DOHH2 (cell line): ENCODE measurements around the gene HOXB1.

Source experiments
- H3F3A ChIP-seq: fragments of 200-600 bp; sonication (generic), shearing (Covaris generic); 2 replicates; pipeline ENCODE4 v1.6.0; 2016; ENCODE audit warnings: antibody characterized with exemption, mild to moderate bottlenecking; ENCODE audit not compliant: control insufficient read depth, insufficient read depth
- H3K27ac ChIP-seq: fragments of 200-600 bp; sonication (generic); 2 replicates; pipeline ENCODE4 v1.5.1; 2014; ENCODE audit warnings: low read depth, mild to moderate bottlenecking, low read length, moderate library complexity
- H3K27me3 ChIP-seq: fragments of 200-600 bp; sonication (generic); 2 replicates; pipeline ENCODE4 v1.6.1; 2014; ENCODE audit warnings: mild to moderate bottlenecking, low read length, mixed read lengths; ENCODE audit not compliant: control insufficient read depth
- H3K36me3 ChIP-seq: fragments of 200-600 bp; sonication (generic); 2 replicates; pipeline ENCODE4 v1.6.1; 2014; ENCODE audit warnings: mild to moderate bottlenecking, low read length, moderate library complexity, mixed read lengths; ENCODE audit not compliant: control insufficient read depth
- H3K4me1 ChIP-seq: fragments of 200-600 bp; sonication (generic); 2 replicates; pipeline ENCODE4 v1.6.1; 2014; ENCODE audit warnings: mild to moderate bottlenecking, low read length, mixed read lengths; ENCODE audit not compliant: control insufficient read depth
- H3K4me2 ChIP-seq: fragments of 200-600 bp; sonication (generic); 2 replicates; pipeline ENCODE4 v1.6.0; 2014; ENCODE audit warnings: mild to moderate bottlenecking, low read length, moderate library complexity
- H3K4me3 ChIP-seq: fragments of 200-600 bp; sonication (generic); 2 replicates; pipeline ENCODE4 v1.5.1; 2014; ENCODE audit warnings: mild to moderate bottlenecking, low read length, mixed read lengths
- H3K79me2 ChIP-seq: fragments of 200-600 bp; sonication (generic); 2 replicates; pipeline ENCODE4 v1.6.1; 2014; ENCODE audit warnings: mild to moderate bottlenecking, low read length, mixed read lengths; ENCODE audit not compliant: control insufficient read depth
- H3K9me2 ChIP-seq: fragments of 200-600 bp; sonication (generic); replicated peaks from 2 replicates; pipeline ENCODE4 v1.6.1; 2014; ENCODE audit warnings: mild to moderate bottlenecking, low read length, mixed read lengths; ENCODE audit not compliant: control insufficient read depth
- H3K9me3 ChIP-seq: fragments of 200-600 bp; sonication (generic); 2 replicates; pipeline ENCODE4 v1.6.1; 2014; ENCODE audit warnings: antibody characterized with exemption, low read length, mixed read lengths; ENCODE audit not compliant: control insufficient read depth, insufficient read depth
- H4K20me1 ChIP-seq: fragments of 200-600 bp; sonication (generic); 2 replicates; pipeline ENCODE4 v1.6.0; 2014; ENCODE audit warnings: low read depth, mild to moderate bottlenecking, antibody characterized with exemption, low read length, moderate library complexity; ENCODE audit not compliant: control insufficient read depth, insufficient read depth
- CTCF ChIP-seq: fragments of 200-600 bp; sonication (generic); IDR thresholded peaks from one replicate; pipeline ENCODE4 v1.5.1; 2014; ENCODE audit warnings: antibody characterized with exemption, mild to moderate bottlenecking, low read depth, low read length; ENCODE audit not compliant: poor library complexity, severe bottlenecking
- EZH2phosphoT487 ChIP-seq: fragments of 200-600 bp; sonication (generic); IDR thresholded peaks from 2 replicates; pipeline ENCODE4 v1.6.1; 2017; ENCODE audit warnings: borderline replicate concordance, mild to moderate bottlenecking, antibody characterized with exemption, low read length, moderate library complexity, mixed read lengths

The HOXB1 gene

GRCh38 chr17:48503747-48504146, 27.1 kb downstream of the HOXB1 start:
- TF ChIP-seq CTCF: no peak
- TF ChIP-seq EZH2phosphoT487: no peak
- H3K9me2 ChIP-seq: no peaks in the 10 kb centered on the region
- H3K79me2 ChIP-seq: no peaks in the 10 kb centered on the region
- no peaks in the 10 kb centered on the region for H3K9me3 ChIP-seq
- no peaks in the 10 kb centered on the region for H4K20me1 ChIP-seq
- H3K27me3 ChIP-seq: peaks cover 49% of the 10 kb centered on the region
- no peaks in the 10 kb centered on the region for H3K4me1 ChIP-seq
- no peak overlapping the region for H3K27ac ChIP-seq
- no peak overlapping the region for H3K4me3 ChIP-seq
- no peaks in the 10 kb centered on the region for H3F3A ChIP-seq
- H3K4me2 ChIP-seq: no peak overlapping the region
- H3K36me3 ChIP-seq: no peaks in the 10 kb centered on the region

GRCh38 chr17:48502901-48503300, 27.9 kb downstream of the HOXB1 start:
- Histone ChIP-seq H3K4me2 (no peak overlapping the region), H4K20me1 (no peaks in the 10 kb centered on the region), H3K4me1 (no peaks in the 10 kb centered on the region), H3K27me3 (peaks cover 49% of the 10 kb centered on the region), H3K27ac (no peak overlapping the region), H3K36me3 (no peaks in the 10 kb centered on the region), H3K9me3 (no peaks in the 10 kb centered on the region), H3K4me3 (no peak overlapping the region), H3K79me2 (no peaks in the 10 kb centered on the region), H3F3A (no peaks in the 10 kb centered on the region), H3K9me2 (no peaks in the 10 kb centered on the region)
- TF ChIP-seq CTCF: no peak
- TF ChIP-seq EZH2phosphoT487: no peak

GRCh38 chr17:48502312-48502711, 28.5 kb downstream of the HOXB1 start:
- no peaks in the 10 kb centered on the region for H3F3A ChIP-seq
- H3K4me1 ChIP-seq: no peaks in the 10 kb centered on the region
- H3K27ac ChIP-seq: no peak overlapping the region

More at GRCh38 chr17:48502312-48502711, 28.5 kb downstream of the HOXB1 start:
- H3K4me2 ChIP-seq: no peak overlapping the region
- H4K20me1 ChIP-seq: no peaks in the 10 kb centered on the region
- no peaks in the 10 kb centered on the region for H3K9me2 ChIP-seq
- no peak for TF ChIP-seq EZH2phosphoT487
- no peak for TF ChIP-seq CTCF
- no peaks in the 10 kb centered on the region for H3K79me2 ChIP-seq
- no peaks in the 10 kb centered on the region for H3K36me3 ChIP-seq
- H3K4me3 ChIP-seq: no peak overlapping the region
- H3K9me3 ChIP-seq: no peaks in the 10 kb centered on the region
- H3K27me3 ChIP-seq: peaks cover 53% of the 10 kb centered on the region
